ENCODE data around the gene AIFM3.
A peak's percentile ranks its signal among the peaks of the same experiment; 100 is the strongest.
"Not testable (repeated sequence)": the region's sequence is repeated elsewhere in the genome, so short reads cannot be mapped to it uniquely, and the experiment has no call there.

AIFM3 gene

GRCh38 chr22:20992056-20992442 is 25.0 kb downstream of the AIFM3 start:
- no peak for DNase-seq (ENCODE audit: low spot score)

GRCh38 chr22:20992456-20993303 is 25.6 kb downstream of the AIFM3 start:
- no peak for DNase-seq (ENCODE audit: low spot score)

- no peak for DNase-seq (ENCODE audit: low spot score)
Measured at GRCh38 chr22:20993304-20994127, 26.5 kb downstream of the AIFM3 start.

- no peak for DNase-seq (ENCODE audit: low spot score)
Measured at GRCh38 chr22:20994128-20994901, 27.3 kb downstream of the AIFM3 start.

- no peak for DNase-seq (ENCODE audit: low spot score)
Measured at GRCh38 chr22:20994902-20995241, 27.8 kb downstream of the AIFM3 start.

- DNase-seq (ENCODE audit: low spot score), result no peak
Measured at GRCh38 chr22:20995329-20996030, 28.4 kb downstream of the AIFM3 start.

GRCh38 chr22:20996031-20996410 is 29.0 kb downstream of the AIFM3 start:
- no peak for DNase-seq (ENCODE audit: low spot score)

- no peak for DNase-seq (ENCODE audit: low spot score)
Measured at GRCh38 chr22:20996598-20997535, 29.8 kb downstream of the AIFM3 start.

- no peak for DNase-seq (ENCODE audit: low spot score)
Measured at GRCh38 chr22:20997536-20998257, 30.6 kb downstream of the AIFM3 start.

- no peak for DNase-seq (ENCODE audit: low spot score)
Measured at GRCh38 chr22:20998411-20999336, 31.6 kb downstream of the AIFM3 start.

GRCh38 chr22:20999350-21000206 is 32.5 kb downstream of the AIFM3 start:
- DNase-seq (ENCODE audit: low spot score), result no peak

GRCh38 chr22:21000207-21000986 is 33.3 kb downstream of the AIFM3 start:
- DNase-seq (ENCODE audit: low spot score), result no peak

GRCh38 chr22:21000987-21001600 is 34.0 kb downstream of the AIFM3 start:
- no peak for DNase-seq (ENCODE audit: low spot score)

GRCh38 chr22:21001601-21002325 is 34.7 kb downstream of the AIFM3 start, which contains the start of gene THAP7:
Gene THAP7 (minus strand): TSS chr22:21002118. CDS start chr22:21001911, 207 bp downstream.
- peak; percentile 95 for DNase-seq (ENCODE audit: low spot score)

GRCh38 chr22:21003782-21004181 is 36.7 kb downstream of the AIFM3 start:
- DNase-seq (ENCODE audit: low spot score), result no peak

GRCh38 chr22:21009208-21009607 is 42.2 kb downstream of the AIFM3 start:
- DNase-seq (ENCODE audit: low spot score), result not testable (repeated sequence)
